Neural progenitor cell (in vitro differentiated cells): ENCODE data around the gene OR8B8.

Experiments
- CTCF ChIP-seq: fragments of 200-600 bp; sonication (generic); IDR thresholded peaks from 2 replicates; pipeline ENCODE4 v1.5.1; 2017; ENCODE audit warnings: antibody characterized with exemption, mild to moderate bottlenecking
- EZH2 ChIP-seq: fragments of 200-600 bp; sonication (generic); IDR thresholded peaks from 2 replicates; pipeline ENCODE4 v1.6.1; 2017; ENCODE audit warnings: antibody characterized with exemption, mild to moderate bottlenecking, moderate library complexity
- EZH2phosphoT487 ChIP-seq: fragments of 200-600 bp; sonication (generic); IDR thresholded peaks from 2 replicates; pipeline ENCODE4 v1.6.1; 2017; ENCODE audit warnings: antibody characterized with exemption

GRCh38 chr11:124454552-124454951 is 9.1 kb upstream of the OR8B8 start:
- TF ChIP-seq CTCF (no peak), EZH2 (no peak), EZH2phosphoT487 (no peak)
